ENCODE data around the gene PLA2G4E.

PLA2G4E gene

DNA sequence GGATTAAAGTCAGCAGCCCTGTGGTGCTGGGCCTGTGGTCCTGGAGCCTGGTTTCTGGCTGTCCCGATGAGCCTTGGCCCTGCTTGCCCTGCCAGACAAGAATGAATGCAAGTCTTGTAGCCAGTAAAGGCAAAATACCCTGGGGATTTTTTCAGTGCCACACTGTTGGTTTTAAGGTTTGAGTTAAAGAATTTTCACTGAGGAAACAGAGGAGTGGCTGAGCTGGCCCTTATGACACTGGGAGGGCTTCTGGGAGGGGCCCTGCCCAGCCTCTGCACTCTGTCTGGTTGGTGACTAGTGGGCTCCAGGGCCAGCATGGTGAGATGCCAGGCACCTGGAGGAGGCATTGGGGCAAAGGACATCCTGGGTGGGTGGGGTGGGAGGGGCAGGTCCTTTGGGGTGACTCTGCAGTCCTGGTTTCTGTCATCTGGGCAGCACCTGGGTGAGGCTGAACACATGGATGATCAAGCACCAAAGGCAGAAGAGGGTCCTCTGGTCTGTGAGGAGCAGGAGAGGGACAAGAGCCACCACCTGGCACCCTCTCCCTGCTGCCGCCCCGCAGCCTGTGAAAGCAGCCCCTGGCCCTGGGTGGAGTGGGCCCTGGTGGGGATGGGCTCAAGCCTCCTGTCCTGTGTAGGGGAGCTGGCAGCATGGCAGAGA is 12.5 kb upstream of the PLA2G4E start:
- DNase-seq: no peak
- intact Hi-C loops (cut with DNase I): no loop called here

- DNase-seq: no peak
- intact Hi-C loops (cut with DNase I): no loop called here
These were observed 11.8 kb upstream of the PLA2G4E start for GRCh38 chr15:42032376-42033213.

DNA sequence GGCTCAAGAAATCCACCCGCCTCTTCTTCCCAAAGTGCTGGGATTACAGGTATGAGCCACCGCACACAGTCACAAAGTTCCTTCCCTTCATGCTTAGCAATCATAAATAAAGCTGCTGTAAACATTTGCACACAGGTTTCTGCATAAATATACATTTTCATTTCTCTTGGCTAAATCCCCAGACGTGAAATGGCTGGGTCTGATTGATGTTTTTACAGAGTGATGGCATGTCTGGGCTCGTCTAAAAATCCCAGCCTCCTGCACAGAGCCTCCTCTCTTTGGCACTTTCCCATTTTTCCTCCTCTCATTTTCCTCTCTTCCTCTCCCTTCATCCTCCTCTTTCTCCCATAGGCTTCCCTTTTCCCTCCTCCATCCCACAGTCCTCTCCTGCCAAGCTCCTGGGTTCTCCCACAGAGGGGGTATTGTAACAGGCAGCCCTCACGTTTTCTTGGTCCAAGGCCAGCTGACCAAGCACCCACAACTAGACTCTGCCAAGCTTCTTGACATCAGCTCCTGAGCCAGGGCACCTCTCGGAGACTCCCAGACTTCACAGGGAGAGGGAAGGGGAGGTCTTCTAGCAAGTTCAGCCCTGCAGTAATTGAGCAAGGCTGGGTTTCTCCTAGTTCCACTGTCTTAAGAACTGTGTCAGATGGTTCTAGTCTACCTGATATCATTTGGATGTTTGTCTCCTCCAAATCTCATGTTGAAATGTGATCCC is 10.5 kb upstream of the PLA2G4E start:
- intact Hi-C loops (cut with DNase I): no loop called here
- peak in 1 of 42 donors; percentile 18 for DNase-seq

GRCh38 chr15:42027521-42027920 is 6.7 kb upstream of the PLA2G4E start:
- intact Hi-C loops (cut with DNase I): no loop called here
- no peak for DNase-seq

DNA sequence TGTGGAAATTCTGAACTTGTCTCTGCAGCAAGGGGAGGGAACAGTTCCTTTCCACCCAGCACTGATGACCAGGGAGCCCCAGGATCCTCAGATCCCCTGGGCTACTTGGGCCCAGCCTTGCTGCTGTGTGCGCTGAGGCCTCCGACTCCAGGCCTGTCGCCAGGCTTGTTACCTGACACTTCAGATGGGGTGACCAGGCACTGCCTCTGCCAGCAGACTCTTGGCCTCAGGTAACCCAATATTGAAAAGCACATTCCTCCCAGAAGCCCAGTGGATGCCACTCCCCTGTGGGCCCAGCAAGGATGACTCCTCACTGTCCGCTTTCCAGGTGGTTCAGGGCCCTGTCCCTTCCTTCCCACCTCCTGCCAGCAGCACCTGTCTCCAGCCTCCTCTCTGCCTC is 3.5 kb upstream of the PLA2G4E start:
- DNase-seq: no peak

GRCh38 chr15:42021593-42021992 is 751 bp upstream of the PLA2G4E start:
- intact Hi-C loops (cut with DNase I): no loop called here
- no peak for DNase-seq

More for the DNA sequence above, 3.5 kb upstream of the PLA2G4E start:
- intact Hi-C loops (cut with DNase I): no loop called here

GRCh38 chr15:42018306-42019224 is 2.3 kb downstream of the PLA2G4E start:
- no peak for DNase-seq
- intact Hi-C loops (cut with DNase I): no loop called here

DNA sequence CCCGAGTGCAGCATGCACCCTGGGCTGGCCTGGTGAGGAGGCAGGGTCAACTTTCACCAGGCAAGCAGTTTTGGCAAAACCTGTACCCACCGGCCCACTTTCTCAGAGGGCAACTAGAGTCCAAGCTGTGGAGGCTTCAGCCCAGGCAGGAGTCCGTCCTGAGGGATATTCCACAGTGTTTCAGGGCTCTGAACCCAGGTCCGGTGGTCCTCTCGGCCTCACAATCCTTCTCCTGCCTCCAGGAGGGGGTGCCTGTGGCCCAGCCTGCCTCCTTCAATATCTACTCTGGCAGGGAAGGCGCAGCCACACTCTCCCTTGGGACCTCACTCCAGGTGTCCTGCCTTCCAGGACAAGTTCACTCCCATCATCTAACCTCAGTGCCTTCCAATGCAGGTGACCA is 3.9 kb downstream of the PLA2G4E start:
- intact Hi-C loops (cut with DNase I): no loop called here

GRCh38 chr15:42014406-42014805 is 6.4 kb downstream of the PLA2G4E start:
- intact Hi-C loops (cut with DNase I): no loop called here
- DNase-seq: no peak

More for the DNA sequence above, 3.9 kb downstream of the PLA2G4E start:
- no peak for DNase-seq

DNA sequence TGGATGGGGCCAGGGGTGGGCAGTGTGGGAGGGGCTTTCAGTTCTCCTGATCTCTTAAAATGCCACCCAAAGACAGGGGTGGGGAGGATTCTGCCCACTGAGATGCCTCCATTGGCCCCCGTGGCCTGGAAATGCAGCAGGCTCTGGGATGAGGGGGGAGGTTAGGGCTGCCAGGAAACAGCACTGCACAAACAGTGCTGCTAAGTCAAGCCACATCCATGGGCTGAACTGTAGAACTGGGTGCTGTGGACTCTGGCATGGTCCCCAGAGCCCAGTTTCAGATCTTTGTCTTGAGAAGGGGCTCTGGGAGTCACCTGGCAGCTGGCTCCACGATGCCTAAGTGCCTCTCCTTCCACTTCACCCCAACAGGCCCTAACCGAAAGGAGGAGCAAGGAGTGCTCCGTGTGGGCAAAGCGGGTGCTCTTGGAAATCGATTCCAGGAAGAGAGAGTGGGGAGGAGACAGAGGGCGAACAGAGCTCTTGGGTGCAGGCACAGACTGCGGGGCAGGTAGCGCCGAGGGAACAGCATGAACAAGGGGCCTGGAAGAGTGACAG is 7.8 kb downstream of the PLA2G4E start:
- intact Hi-C loops (cut with DNase I): no loop called here
- DNase-seq: no peak

- no peak for DNase-seq
- intact Hi-C loops (cut with DNase I): no loop called here
These were observed 8.6 kb downstream of the PLA2G4E start for GRCh38 chr15:42012241-42012640.

- DNase-seq: no peak
- intact Hi-C loops (cut with DNase I): no loop called here
These were observed 9.8 kb downstream of the PLA2G4E start for GRCh38 chr15:42011074-42011473.

DNA sequence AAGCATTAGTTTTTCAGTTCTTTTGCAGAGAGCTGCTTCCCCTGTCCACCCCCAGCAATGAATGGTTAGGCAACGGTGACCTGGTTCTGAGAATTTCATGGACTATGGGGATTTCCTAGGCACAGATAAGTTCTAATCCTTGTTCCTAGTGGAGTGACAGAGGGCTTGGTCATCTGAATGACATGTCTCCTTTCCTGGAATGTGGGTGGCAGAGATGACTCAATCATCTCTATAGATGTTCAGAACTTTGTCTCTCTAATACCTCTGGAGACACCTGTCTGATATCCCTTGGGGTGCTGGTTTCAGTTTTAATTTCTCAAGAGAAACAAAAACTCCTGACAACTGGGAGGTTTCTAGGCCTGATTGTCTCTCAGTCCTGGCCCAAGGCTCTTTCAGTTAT is 10.4 kb downstream of the PLA2G4E start:
- peak in 3 of 42 donors; percentile 3 to 39 (median 10) for DNase-seq
- intact Hi-C loops (cut with DNase I): no loop called here

- intact Hi-C loops (cut with DNase I): no loop called here
These were observed 11.4 kb downstream of the PLA2G4E start for GRCh38 chr15:42009474-42009873.

GRCh38 chr15:42009022-42009421 is 11.8 kb downstream of the PLA2G4E start:
- intact Hi-C loops (cut with DNase I): no loop called here
- DNase-seq: no peak

More at GRCh38 chr15:42009474-42009873, 11.4 kb downstream of the PLA2G4E start:
- no peak for DNase-seq

- no peak for DNase-seq
- intact Hi-C loops (cut with DNase I): no loop called here
These were observed 13.5 kb downstream of the PLA2G4E start for GRCh38 chr15:42007386-42007785.

DNA sequence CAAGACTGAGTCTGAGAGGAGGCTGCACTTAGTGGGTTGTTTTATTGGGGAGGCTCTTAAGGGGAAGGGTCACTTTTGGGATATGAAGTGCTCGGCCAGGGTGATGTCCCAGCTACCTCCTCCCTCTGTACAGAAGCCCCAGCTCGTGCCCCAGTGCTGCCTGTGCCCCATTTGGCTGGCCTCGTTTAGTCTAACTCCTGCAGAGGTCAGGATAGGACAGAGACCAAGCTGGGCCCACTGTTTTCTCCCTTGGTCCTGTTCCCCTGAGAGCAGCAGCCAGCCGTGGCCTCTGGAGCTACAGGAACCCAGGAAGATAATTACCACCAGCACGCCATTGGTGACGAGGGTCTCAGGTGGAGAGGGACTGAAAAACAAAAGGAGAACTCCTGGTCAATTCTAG is 18.5 kb downstream of the PLA2G4E start:
- intact Hi-C loops (cut with DNase I): no loop called here
- no peak for DNase-seq

DNA sequence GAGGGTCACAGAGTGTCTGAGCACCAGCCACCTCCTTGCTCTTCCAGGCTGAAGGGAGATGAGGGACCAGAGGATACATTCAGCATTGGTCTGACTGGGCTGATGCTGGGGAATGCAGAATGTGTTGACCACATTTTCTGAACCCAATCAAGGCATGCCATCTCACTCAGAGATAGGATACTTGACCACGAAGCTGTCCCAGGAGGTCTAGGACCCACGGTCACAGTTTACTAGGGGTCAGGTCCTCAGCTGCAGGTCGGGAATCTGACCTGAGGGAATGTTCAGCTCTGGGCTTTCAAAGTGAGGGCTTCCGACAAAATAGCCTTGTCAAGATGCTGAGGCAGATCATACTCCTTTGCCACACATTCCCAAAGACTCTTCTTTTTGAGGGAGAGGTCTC is 19.6 kb downstream of the PLA2G4E start:
- intact Hi-C loops (cut with DNase I): no loop called here
- no peak for DNase-seq
